ENCODE data around the gene FGD3.
A peak's percentile ranks its signal among the peaks of the same experiment; 100 is the strongest.

FGD3 gene

DNA sequence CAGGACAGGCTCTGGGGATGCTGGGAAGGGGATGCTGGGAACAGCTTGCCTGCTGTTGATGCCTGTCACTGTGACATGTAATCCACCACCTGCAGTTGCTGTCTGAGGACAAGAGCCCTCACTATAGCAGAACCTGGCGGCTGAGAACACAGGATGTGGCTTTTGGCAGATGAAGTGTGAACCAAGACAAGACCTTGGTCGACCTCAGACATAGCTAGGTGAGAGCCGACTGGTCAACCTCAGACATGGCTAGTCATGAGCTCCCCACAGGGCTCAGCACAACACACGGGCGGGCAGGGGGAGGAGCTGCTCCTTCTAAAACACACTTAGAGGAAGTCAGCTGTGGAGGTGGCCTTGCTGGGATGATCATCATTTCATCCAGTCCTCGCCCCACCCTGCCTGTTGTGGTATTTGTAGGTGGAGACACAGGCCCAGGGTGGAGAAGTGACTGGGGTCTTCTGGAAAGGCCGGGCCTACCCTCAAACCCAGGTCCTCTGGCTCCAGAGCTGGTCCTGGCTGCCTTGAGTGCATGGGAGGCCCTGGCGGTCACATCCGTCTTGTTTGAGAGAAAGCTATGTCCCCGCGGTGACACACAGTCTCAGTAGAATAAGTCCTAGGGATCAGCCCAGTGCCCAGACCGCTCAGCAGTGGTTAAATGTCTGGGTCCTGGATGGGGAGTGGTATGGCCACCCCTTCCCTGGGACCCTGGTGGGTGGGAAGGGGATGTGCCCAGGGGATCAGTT lies 117.2 kb downstream of the FGD3 start:
- intact Hi-C loops (cut with DNase I): no loop called here
- no peak for DNase-seq

DNA sequence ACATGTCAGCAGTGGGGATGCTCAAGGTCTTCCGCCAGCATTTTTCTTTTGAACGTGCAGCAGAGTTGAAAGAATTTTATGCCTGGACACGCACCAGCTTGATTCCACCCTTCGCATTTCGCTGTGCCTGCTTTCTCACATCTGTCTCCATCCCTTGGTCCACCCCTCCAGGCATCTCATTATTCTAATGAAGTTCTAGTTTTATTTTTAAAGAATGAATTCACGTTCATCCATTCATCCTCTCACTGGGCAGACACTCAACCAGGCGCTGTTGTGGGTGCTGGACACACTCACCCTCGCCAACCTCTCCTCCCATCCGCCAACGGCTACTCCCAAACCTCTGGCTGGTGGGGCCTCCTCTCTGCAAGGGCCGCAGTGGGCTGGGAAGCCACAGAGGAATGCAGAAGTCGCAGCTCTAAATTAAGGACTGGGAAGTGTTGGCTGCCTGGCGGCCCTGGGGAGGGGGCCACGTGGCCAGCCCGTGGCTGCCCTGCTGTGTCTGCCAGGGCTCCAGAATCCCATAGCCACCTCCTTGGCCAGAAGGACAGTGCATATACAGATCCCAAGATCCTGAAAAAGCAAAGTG lies 117.9 kb downstream of the FGD3 start:
- intact Hi-C loops (cut with DNase I): no loop called here
- DNase-seq: peak in 2 of 10 donors; percentile 24 to 26

DNA sequence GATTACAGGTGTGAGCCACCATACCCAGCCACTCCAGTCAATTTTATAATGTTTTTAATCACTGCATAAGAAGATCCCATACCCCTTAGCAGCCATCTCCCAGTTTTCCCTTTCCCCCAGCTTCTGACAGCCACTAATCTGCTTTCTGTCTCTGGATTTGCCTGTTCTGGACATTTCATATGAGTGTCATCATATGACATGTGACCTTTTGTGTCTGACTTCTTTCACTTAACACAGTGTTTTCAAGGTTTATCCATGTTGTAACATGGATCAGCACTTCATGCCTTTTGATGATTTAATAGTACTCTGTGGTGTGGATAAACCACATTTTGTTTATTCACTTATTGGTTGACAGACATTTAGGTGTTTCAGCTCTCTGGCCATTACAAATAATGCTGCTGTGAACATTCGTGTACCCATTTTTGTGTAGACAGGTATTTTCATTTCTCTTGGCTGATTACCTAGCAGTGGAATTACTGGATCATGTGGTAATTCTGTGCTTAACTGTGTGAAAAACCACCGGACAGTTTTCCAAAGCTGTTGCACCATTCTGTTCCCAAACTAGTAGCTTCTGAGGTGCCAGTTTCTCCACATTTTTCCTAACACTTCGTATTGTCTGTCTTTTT lies 119.8 kb downstream of the FGD3 start:
- intact Hi-C loops (cut with DNase I): no loop called here
- no peak for DNase-seq

DNA sequence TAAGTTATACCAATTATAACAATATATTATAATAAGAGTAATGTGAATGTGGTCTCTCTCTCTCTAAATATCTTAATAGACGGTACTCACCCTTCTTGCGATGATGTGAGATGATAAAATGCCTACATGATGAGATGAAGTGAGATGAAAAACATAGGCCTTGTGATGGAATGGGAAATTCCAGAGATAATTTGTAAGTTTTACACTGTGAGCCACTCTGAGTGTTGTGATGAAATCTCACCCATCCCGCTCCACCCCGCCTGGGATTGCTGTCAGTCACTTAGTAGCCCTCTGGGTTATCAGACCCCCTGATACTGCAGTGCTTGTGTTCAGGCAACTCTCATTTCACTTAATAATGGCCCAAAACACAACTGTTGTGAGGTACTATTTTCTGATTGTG lies 121.6 kb downstream of the FGD3 start:
- intact Hi-C loops (cut with DNase I): no loop called here
- DNase-seq: no peak

DNA sequence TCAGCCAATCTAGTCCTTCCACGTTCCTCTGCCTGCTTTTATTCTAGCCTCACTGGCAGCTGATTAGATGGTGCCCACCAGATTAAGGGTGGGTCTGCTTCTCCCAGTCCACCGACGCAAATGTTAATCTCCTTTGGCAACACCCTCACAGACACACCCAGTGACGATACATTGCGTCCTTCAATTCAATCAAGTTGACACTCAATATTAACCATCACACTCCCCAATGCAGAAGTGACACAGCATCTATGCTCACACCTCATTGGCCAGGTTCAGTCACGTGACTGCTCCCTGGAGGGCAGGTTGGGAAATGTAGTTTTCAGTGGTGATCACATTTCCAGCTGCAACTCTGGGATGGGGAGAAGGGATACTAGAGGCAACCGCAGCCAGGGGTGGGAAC lies 124.1 kb downstream of the FGD3 start:
- intact Hi-C loops (cut with DNase I): no loop called here
- peak in 2 of 10 donors; percentile 23 to 28 for DNase-seq

DNA sequence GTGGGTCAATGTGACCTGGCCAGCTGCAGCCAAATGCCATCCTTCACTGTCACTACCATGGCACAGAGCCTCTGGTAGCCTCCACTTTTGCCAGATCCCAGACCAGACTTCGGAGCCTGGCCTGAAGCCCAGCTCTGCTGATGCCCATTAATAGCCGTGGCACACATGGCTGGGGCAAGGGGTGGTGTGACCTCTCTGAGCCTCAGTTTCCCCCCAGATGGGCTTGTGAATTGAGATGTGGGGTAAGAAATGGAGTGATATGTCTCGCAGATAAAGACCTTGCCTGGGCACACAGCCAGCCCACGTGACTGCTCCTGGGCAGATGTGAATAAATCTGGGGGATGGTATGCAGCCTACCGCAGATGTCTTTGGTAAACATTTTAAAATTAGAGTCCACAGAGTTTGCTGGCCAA lies 125.1 kb downstream of the FGD3 start:
- intact Hi-C loops (cut with DNase I): no loop called here
- no peak for DNase-seq

DNA sequence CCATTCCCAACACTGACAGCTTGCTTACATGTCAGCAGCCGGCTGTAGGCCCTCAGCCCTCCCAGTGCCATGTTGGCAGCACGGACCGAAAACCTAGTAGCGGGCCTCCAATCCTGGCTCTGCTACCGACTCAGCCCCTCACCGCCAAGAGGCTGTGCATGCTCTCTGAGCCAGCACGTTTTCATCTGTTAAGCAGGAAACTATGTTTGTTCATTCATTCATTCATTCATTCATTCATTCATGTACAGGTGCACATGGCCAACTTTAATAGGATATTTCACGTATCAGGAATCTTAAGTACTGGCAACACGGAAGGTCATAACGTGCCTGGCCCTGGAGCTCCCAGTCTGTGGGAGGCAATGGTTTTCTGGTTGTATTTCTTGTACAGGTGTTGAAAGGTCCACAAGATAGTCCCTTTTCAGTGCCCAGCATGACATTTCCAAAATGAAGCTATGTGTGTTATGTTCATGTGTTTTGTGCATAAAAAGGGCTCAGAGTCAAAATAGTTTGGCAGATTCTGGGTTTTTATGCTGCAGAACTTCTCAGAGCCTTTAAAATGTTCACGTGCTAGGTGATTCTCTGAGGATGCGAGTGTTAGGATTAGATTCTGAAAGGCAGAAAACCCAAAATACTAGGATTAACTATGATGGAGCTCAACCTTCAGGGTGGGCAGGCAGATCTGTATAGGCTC lies 128.9 kb downstream of the FGD3 start:
- intact Hi-C loops (cut with DNase I): no loop called here
- no peak for DNase-seq

DNA sequence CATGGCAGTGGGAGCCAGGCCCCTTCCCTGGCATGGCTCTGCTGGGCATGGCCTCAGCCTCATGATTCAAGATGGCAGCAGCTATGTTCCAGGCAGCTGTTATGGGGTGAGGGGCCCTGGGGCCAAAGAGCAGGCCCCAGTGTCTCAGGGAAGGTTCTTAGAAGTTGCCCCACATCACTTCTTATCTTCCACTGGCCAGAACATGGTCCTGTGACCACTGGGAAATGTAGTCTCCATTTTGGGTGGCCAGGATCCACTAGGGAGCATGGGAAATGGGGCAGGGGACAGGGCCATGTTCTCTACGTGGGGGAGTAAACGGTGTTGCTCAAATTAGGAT lies 129.4 kb downstream of the FGD3 start:
- intact Hi-C loops (cut with DNase I): no loop called here
- DNase-seq: peak in 1 of 10 donors; percentile 16

DNA sequence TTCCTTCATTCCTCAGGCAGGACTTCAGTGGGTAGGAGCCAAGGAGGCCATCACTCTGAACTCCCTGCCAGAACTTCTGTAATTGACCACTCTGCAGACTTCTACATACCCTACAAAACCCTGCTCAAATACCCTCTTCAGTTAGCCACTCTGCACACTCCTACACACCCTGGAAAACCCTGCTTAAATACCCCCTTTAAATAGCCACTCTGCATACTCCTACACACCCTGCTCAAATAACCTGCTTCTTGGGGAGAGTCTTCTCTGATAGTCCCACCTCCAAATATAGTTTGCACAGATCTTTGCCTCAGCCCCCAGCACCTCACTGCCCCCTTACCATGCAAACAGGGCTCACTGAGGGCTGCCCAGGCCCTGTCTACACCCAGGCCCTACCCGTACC lies 130.0 kb downstream of the FGD3 start:
- intact Hi-C loops (cut with DNase I): no loop called here

DNA sequence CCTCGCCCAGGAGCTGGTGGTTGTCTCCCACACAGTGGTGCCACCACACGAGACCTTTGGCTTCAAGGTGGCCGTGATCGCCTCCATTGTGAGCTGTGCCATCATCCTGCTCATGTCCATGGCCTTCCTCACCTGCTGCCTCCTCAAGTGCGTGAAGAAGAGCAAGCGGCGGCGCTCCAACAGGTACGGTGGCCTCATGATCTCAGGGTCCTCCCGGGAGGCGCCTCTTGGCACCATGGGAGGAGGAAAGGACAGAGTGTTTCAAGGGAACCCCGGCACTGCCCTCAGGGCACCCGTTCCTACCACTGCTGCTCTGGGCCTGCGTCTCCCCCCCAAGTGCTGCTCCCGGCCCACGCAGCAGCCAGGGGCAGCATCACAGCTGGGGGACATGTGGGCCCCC lies 130.5 kb downstream of the FGD3 start:
- intact Hi-C loops (cut with DNase I): no loop called here
- peak in 2 of 10 donors; percentile 53 to 55 for DNase-seq

More for the DNA sequence above, 130.0 kb downstream of the FGD3 start:
- no peak for DNase-seq

DNA sequence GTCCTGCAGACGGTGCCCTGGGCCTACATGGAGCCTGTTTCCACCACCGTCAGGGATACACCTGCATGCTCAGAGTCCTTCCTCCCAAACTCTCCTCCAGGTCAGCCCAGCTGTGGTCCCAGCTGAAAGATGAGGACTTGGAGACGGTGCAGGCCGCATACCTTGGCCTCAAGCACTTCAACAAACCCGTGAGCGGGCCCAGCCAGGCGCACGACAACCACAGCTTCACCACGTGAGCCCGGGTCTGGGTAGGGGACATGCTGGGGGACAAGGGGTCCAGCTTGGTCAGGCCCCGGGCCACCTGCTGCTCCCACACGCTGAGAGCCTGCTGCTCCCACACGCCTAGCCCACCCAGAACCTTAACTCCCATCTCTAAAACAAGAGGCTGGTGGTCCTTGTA lies 132.0 kb downstream of the FGD3 start:
- intact Hi-C loops (cut with DNase I): no loop called here
- DNase-seq: peak in 3 of 10 donors; percentile 50 to 82 (median 67)

DNA sequence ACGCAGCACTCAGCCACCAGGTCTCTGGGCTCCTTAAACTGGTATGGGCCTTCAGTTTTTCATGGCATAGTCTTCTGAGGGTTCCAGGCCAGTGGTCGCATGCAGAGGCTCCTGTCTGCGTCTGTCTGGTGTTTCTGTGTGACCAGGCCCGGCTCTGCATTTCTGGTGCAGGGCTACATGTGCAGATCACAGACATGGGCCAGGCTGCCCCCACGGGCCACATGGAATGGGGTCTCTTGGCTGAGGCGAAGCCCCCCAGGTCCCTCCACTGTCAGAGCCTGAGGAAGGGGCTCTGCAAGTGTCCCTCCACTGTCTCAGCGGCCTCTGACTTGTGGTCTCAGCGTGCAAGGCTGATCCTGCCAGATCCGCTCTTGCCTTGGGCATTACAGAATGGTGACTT lies 133.1 kb downstream of the FGD3 start:
- DNase-seq: peak in 4 of 10 donors; percentile 1 to 62 (median 54)
- intact Hi-C loops (cut with DNase I): no loop called here

DNA sequence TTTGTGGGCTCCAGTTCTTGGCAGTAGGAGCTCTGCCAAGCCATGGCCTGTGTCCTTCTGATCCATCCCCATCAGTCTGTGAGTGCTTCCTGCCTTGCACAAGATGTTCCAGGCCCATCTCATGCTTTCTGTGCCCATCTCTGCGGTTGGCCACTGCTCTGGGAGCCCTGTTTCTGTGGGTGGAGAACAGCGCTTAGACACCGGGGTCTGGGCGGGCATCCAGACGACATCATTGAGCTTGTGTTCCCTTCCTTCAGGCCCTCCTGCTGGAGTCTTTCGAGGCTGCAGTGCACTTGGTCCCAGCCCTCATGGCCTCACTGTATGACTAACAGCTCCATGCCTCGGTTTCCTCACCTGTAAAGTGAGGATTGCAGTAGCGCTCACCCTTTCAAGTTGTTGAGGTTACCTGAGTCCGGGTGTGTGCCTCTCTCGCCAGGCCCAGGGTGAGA lies 133.8 kb downstream of the FGD3 start:
- peak in 4 of 10 donors; percentile 8 to 49 (median 46) for DNase-seq
- intact Hi-C loops (cut with DNase I): no loop called here

DNA sequence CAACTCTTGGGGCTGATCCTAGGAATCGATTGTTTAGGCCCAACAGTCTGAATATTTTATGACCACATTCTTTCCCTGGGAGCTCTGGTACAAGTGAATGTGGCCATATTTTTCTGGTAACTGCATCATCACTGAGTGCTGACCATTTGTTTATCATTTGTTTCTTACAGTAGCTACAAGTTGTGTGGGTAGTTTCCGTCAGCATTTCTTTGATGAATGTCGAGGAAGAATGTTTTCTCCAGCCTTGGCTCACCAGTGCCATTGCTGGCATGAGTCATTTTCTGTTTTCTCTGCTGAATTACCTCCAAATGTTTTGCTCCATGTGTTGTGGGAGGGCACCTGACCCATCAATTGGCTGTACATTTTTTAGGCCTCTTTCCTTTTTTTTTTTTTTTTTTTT lies 134.6 kb downstream of the FGD3 start:
- DNase-seq: no peak
- intact Hi-C loops (cut with DNase I): no loop called here

DNA sequence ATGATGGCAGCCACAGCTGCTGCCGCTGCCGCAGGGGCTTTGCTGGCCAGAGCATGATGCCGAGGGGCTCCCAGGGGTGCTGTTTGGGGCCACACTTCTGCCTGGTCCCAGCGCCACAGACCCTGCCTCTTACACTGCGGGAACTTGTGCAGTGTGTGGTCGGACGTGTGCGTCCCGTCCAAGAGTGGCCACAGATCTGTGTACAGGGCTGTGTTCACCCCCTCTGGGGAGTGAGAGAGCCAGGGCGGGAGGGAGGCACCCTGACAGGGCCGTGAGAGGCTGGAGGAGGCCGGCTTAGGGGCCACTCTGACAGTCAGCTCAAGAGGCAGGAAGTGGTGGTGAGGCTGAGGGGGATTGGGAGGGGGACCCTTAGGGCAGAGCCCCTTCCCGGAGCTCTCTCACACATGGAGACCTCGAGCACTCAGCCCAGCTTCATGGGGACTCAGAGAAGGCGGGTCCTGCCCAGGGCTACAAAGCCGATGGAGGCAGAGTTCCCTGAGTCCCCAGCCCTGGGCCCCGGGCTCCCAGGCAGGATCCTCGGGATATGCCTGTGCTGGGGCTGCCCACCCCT lies 135.6 kb downstream of the FGD3 start:
- DNase-seq: peak in 4 of 10 donors; percentile 3 to 78 (median 33)
- intact Hi-C loops (cut with DNase I): no loop called here

DNA sequence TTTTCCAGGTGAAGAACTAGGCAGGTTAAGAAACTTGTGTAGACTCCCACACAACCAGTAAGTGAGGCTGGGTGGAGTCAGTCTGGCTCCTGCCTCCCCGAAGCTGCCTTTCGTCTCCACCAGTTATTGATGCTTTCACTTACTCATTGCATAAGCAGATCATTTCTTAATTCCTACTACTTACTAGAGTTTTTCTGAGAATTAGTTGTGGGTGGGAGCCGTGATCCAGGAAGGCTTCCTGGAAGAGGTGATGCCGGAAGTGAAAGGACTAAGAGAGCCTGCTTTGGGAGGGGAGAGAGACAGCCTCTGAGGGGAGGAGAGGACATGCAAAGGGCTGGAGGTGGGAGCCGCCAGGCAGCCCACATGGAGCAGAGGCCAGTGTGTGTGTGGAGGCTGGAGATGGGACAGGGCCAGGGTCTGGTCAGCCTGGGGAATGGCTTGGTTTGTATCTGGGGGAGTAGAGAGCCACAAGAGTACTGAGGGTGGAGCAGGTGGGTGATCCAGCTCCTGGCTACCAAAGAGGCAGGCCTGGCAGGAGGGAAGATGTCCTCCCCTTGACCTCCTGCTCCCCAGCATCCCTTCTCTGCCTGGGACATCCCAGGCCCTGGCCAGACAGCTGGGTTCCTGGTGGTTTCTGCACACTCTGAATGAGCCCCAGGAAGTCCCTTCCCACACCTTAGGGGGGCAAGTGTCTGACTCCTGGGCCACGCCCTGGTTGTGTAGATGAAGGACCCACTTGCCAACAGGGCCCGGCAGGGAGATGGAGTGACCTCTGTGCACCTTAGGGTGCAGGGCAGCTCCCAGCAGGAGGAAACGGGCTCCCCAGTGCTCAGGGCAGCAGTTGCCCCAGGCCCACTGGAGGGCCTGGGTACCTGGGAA lies 136.5 kb downstream of the FGD3 start:
- intact Hi-C loops (cut with DNase I): no loop called here
- DNase-seq: peak in 4 of 10 donors; percentile 3 to 61 (median 28)

DNA sequence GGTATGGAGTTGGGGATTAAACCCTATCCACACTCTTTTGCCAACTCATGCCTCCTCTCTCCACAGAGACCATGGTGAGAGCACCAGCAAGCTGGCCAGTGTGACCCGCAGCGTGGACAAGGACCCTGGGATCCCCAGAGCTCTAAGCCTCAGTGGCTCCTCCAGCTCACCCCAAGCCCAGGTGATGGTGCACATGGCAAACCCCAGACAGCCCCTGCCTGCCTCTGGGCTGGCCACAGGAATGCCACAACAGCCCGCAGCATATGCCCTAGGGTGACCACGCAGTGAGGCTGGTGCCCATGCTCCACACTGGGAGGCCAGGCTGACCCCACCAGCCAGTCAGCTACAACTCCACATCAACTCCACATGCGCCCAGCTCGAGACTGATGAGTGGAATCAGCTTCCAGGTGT lies 137.2 kb downstream of the FGD3 start:
- intact Hi-C loops (cut with DNase I): no loop called here
- peak in 4 of 10 donors; percentile 2 to 66 (median 54) for DNase-seq

DNA sequence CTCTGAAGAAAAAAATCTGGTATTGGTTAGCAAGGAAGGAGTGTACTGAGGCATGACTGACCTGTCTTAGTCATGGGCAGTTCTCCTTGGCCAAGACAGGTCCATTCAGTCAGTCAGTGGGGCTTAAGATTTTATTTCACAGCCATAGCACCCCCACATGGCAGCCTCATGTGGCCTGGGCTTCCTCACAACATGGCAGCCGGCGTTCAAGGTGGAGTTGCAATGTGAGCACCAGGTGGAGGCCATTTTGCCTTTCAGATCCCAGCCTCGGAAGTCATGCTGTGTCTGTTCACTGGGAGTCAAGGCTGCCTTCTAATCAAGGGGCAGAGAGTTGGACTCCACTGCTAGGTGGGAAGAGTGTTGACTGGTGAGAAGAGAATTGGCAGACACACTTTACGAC lies 138.4 kb downstream of the FGD3 start:
- intact Hi-C loops (cut with DNase I): no loop called here
- peak in 3 of 10 donors; percentile 21 to 26 (median 24) for DNase-seq

Data from posterior cingulate gyrus (tissue), 11 donors.